ENCODE results near the gene RBM19.

The RBM19 gene

GRCh38 chr12:113874326-113874725 is 91.8 kb downstream of the RBM19 start:
- no peaks in the 10 kb centered on the region for H3K27me3 ChIP-seq (ENCODE audit: control insufficient read depth, insufficient read depth, low read length)
- no peak overlapping the region for H3K27ac ChIP-seq (ENCODE audit: low read depth, low read length)
- no peaks in the 10 kb centered on the region for H3K4me1 ChIP-seq (ENCODE audit: control insufficient read depth, insufficient read depth, low read length)
- no peak overlapping the region for H3K4me3 ChIP-seq (ENCODE audit: low read length)
- H3K9ac ChIP-seq (ENCODE audit: low read length), result no peak overlapping the region
- H3K36me3 ChIP-seq (ENCODE audit: control insufficient read depth, insufficient read depth, low read length), result peaks cover 6% of the 10 kb centered on the region

DNA sequence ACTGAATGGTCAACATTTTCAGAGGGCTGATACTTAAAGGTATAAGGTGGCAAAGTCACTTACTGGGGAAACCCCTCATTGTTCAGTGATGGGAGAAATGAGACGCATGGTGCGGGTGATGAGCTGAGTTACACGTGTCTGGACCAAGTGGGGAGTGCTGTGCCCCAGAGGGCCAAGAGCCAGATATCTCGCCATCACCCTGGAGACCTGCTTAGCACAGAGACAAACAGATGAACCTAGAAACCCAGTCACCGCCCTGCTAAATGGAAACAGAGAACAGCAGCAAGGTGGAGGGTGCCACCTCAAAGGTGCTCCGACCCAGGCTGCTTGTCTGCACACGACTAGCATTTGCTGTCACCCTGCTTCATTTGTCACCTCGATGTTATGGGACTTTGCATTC is 92.4 kb downstream of the RBM19 start:
- no peak overlapping the region for H3K4me3 ChIP-seq (ENCODE audit: low read length)
- no peak overlapping the region for H3K27ac ChIP-seq (ENCODE audit: low read depth, low read length)
- H3K27me3 ChIP-seq (ENCODE audit: control insufficient read depth, insufficient read depth, low read length), result no peaks in the 10 kb centered on the region
- no peaks in the 10 kb centered on the region for H3K4me1 ChIP-seq (ENCODE audit: control insufficient read depth, insufficient read depth, low read length)
- peaks cover 6% of the 10 kb centered on the region for H3K36me3 ChIP-seq (ENCODE audit: control insufficient read depth, insufficient read depth, low read length)
- H3K9ac ChIP-seq (ENCODE audit: low read length), result no peak overlapping the region

GRCh38 chr12:113870890-113871289 is 95.2 kb downstream of the RBM19 start:
- Histone ChIP-seq H3K27ac (ENCODE audit: low read depth, low read length) (no peak overlapping the region), H3K27me3 (ENCODE audit: control insufficient read depth, insufficient read depth, low read length) (no peaks in the 10 kb centered on the region), H3K9ac (ENCODE audit: low read length) (no peak overlapping the region), H3K36me3 (ENCODE audit: control insufficient read depth, insufficient read depth, low read length) (peaks cover 4% of the 10 kb centered on the region), H3K4me1 (ENCODE audit: control insufficient read depth, insufficient read depth, low read length) (no peaks in the 10 kb centered on the region), H3K4me3 (ENCODE audit: low read length) (no peak overlapping the region)

DNA sequence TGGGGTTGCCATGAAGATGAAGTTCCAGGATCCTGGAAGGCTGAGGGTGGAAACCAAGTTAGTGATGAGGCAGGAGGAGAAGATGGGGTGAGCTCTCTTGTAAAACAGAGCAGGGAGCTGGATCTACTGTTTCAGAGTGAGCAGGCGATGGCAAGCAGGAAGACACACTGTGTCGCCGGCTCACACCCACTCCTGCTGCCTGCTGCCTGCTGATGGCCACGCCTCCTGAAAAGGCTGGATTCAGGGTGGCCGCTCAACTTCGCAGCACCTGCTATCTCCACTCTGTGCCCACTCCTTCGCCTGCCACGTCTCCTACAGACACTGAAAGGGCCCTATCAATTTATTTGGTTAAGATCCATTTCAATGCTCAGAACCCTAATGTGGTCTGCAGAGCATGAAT is 96.1 kb downstream of the RBM19 start:
- H3K27me3 ChIP-seq (ENCODE audit: control insufficient read depth, insufficient read depth, low read length), result no peaks in the 10 kb centered on the region
- no peaks in the 10 kb centered on the region for H3K4me1 ChIP-seq (ENCODE audit: control insufficient read depth, insufficient read depth, low read length)
- H3K36me3 ChIP-seq (ENCODE audit: control insufficient read depth, insufficient read depth, low read length), result peaks cover 4% of the 10 kb centered on the region
- H3K27ac ChIP-seq (ENCODE audit: low read depth, low read length), result no peak overlapping the region
- no peak overlapping the region for H3K9ac ChIP-seq (ENCODE audit: low read length)
- no peak overlapping the region for H3K4me3 ChIP-seq (ENCODE audit: low read length)

- H3K27ac ChIP-seq (ENCODE audit: low read depth, low read length), result no peak overlapping the region
- no peaks in the 10 kb centered on the region for H3K27me3 ChIP-seq (ENCODE audit: control insufficient read depth, insufficient read depth, low read length)
- H3K9ac ChIP-seq (ENCODE audit: low read length), result no peak overlapping the region
- H3K4me1 ChIP-seq (ENCODE audit: control insufficient read depth, insufficient read depth, low read length), result no peaks in the 10 kb centered on the region
- H3K4me3 ChIP-seq (ENCODE audit: low read length), result no peak overlapping the region
- no peaks in the 10 kb centered on the region for H3K36me3 ChIP-seq (ENCODE audit: control insufficient read depth, insufficient read depth, low read length)
These were observed 97.8 kb downstream of the RBM19 start for GRCh38 chr12:113868365-113868764.

DNA sequence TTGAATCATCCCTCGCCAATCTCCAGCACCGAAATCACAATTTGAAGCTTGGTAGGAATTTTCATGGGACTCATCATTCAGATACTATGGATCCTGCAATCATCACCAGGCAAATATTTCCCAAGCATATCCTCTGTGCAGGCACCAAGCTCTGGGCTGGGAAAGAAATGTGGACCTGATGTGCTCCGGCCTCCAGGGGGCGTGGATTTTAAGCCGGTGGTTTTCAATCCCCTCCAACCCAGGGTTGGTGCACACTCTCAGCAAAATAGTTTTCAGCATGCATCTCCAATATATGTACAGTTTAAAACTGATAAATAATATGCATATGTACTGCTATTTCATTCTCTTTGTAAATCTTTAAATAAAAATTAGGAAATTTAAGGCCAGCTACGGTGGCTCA is 98.9 kb downstream of the RBM19 start:
- no peak overlapping the region for H3K9ac ChIP-seq (ENCODE audit: low read length)
- H3K4me3 ChIP-seq (ENCODE audit: low read length), result no peak overlapping the region
- no peaks in the 10 kb centered on the region for H3K4me1 ChIP-seq (ENCODE audit: control insufficient read depth, insufficient read depth, low read length)
- no peak overlapping the region for H3K27ac ChIP-seq (ENCODE audit: low read depth, low read length)
- no peaks in the 10 kb centered on the region for H3K36me3 ChIP-seq (ENCODE audit: control insufficient read depth, insufficient read depth, low read length)
- no peaks in the 10 kb centered on the region for H3K27me3 ChIP-seq (ENCODE audit: control insufficient read depth, insufficient read depth, low read length)

DNA sequence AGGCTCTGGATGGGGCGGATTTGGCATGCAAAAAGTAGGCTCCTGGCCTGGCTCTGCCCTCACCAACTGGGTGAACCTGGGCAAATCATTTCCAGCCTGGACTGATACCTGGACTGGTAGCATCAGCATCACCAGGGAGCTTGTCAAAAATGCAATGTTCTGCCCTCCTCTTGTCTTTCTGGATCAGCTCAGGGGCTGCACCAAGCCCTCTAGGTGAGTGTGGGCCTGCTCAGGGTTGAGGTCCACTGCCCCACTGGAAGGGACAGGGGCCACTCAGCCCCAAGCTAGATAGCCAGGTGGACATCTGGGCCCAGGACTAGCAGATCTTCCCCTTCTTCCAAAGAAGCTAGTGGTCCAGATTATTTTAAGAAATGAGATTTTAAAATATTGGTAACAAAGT is 99.6 kb downstream of the RBM19 start:
- no peaks in the 10 kb centered on the region for H3K27me3 ChIP-seq (ENCODE audit: control insufficient read depth, insufficient read depth, low read length)
- no peaks in the 10 kb centered on the region for H3K4me1 ChIP-seq (ENCODE audit: control insufficient read depth, insufficient read depth, low read length)
- no peak overlapping the region for H3K4me3 ChIP-seq (ENCODE audit: low read length)
- no peak overlapping the region for H3K9ac ChIP-seq (ENCODE audit: low read length)
- no peaks in the 10 kb centered on the region for H3K36me3 ChIP-seq (ENCODE audit: control insufficient read depth, insufficient read depth, low read length)
- no peak overlapping the region for H3K27ac ChIP-seq (ENCODE audit: low read depth, low read length)

- no peak overlapping the region for H3K4me3 ChIP-seq (ENCODE audit: low read length)
- no peaks in the 10 kb centered on the region for H3K27me3 ChIP-seq (ENCODE audit: control insufficient read depth, insufficient read depth, low read length)
- H3K4me1 ChIP-seq (ENCODE audit: control insufficient read depth, insufficient read depth, low read length), result no peaks in the 10 kb centered on the region
- H3K36me3 ChIP-seq (ENCODE audit: control insufficient read depth, insufficient read depth, low read length), result peaks cover under 1% of the 10 kb centered on the region
- no peak overlapping the region for H3K9ac ChIP-seq (ENCODE audit: low read length)
- no peak overlapping the region for H3K27ac ChIP-seq (ENCODE audit: low read depth, low read length)
These were observed 102.7 kb downstream of the RBM19 start for GRCh38 chr12:113863455-113863845.

- Histone ChIP-seq H3K36me3 (ENCODE audit: control insufficient read depth, insufficient read depth, low read length) (peaks cover 2% of the 10 kb centered on the region), H3K27me3 (ENCODE audit: control insufficient read depth, insufficient read depth, low read length) (no peaks in the 10 kb centered on the region), H3K27ac (ENCODE audit: low read depth, low read length) (no peak overlapping the region), H3K9ac (ENCODE audit: low read length) (no peak overlapping the region), H3K4me3 (ENCODE audit: low read length) (no peak overlapping the region), H3K4me1 (ENCODE audit: control insufficient read depth, insufficient read depth, low read length) (no peaks in the 10 kb centered on the region)
These were observed 103.3 kb downstream of the RBM19 start for GRCh38 chr12:113862590-113863454.

DNA sequence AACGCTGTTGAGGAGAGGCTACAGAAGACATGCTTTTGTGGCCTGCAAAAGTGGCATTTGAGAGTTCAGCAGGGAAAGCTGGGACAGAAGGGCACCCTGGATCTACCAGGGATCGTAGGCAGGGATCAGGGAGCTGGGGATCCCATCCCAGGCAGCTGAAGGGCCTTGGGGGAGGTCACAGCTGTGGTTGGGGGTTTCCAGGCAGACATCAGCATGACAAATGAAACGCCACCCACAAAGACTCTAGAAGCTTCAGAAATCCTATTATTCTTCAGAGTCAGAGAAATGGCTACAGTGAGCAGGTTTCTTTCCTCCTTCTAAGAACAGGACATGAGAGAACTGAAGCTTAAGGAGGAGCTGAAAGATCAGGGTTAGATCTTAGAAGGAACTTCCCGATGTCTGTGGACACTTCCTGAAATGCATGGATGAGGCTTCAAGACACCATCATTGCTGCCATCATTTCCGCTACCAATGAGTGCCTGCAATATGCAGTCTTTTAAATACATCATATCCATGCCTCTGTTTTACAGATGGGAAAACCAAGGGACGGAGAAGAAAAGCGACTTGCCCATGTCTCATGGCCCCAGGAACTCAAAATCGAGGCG is 104.3 kb downstream of the RBM19 start:
- Histone ChIP-seq H3K9ac (ENCODE audit: low read length) (no peak overlapping the region), H3K27ac (ENCODE audit: low read depth, low read length) (no peak overlapping the region), H3K4me1 (ENCODE audit: control insufficient read depth, insufficient read depth, low read length) (no peaks in the 10 kb centered on the region), H3K4me3 (ENCODE audit: low read length) (no peak overlapping the region), H3K27me3 (ENCODE audit: control insufficient read depth, insufficient read depth, low read length) (no peaks in the 10 kb centered on the region), H3K36me3 (ENCODE audit: control insufficient read depth, insufficient read depth, low read length) (peaks cover 2% of the 10 kb centered on the region)

DNA sequence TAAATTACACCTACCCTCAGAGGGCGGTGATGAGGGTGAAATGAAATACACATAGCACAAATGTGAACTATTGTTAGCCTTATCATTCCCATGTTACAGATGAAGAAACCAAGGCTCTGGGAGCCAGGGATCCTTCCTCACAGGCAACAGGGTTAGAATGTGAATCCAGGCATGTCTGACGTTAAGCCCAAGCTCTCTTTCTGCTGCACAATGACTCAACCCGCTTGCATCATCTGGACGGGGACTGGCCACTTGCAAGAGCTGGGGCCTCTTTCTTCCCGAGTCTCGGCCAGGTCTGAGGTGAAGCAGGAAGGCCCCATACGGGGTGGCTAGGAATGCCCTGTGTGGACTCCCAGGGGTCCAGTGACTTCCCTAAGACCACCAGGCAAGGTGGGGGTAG is 105.2 kb downstream of the RBM19 start:
- Histone ChIP-seq H3K4me1 (ENCODE audit: control insufficient read depth, insufficient read depth, low read length) (no peaks in the 10 kb centered on the region), H3K36me3 (ENCODE audit: control insufficient read depth, insufficient read depth, low read length) (peaks cover 2% of the 10 kb centered on the region), H3K9ac (ENCODE audit: low read length) (no peak overlapping the region), H3K27ac (ENCODE audit: low read depth, low read length) (no peak overlapping the region), H3K4me3 (ENCODE audit: low read length) (no peak overlapping the region), H3K27me3 (ENCODE audit: control insufficient read depth, insufficient read depth, low read length) (no peaks in the 10 kb centered on the region)

DNA sequence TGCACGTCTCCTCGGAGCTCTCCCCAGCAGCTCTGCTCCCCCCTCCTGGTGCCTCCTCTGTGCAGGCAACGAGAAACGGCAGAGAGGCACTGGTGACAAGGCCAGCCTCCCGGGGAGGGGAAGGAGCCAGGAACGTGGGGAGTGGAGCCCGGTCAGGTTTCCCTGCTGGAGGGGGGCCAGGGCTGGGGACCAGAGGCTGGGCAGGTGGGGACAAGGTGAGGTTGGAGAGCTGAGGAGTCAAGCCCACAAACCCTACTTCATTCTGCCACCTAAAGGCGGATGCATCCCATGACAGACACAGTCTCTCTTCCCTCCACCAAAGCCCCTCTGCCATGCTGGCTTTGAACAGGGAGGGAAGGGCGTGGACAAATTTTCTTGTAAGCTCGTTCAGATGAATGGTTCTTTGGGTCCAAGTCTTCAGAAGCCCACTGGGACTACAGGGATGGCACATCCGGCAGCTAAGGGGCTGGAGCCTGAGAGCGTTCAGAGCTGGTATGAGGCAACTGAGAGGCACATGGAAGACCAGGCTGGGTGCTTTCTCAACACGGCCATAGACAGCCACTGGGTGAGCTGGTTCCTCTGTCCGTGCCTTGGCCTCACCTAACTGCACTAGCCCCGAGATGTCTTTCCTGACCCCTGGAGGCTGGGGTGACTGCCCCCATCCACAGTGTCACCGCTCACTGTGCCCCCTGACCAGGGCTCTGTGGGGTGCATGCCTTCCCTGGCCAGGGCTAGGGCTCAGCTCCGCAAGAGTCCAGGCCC is 105.9 kb downstream of the RBM19 start:
- no peaks in the 10 kb centered on the region for H3K4me1 ChIP-seq (ENCODE audit: control insufficient read depth, insufficient read depth, low read length)
- no peak overlapping the region for H3K4me3 ChIP-seq (ENCODE audit: low read length)
- no peak overlapping the region for H3K9ac ChIP-seq (ENCODE audit: low read length)
- H3K27me3 ChIP-seq (ENCODE audit: control insufficient read depth, insufficient read depth, low read length), result no peaks in the 10 kb centered on the region
- H3K36me3 ChIP-seq (ENCODE audit: control insufficient read depth, insufficient read depth, low read length), result peaks cover 2% of the 10 kb centered on the region
- H3K27ac ChIP-seq (ENCODE audit: low read depth, low read length), result no peak overlapping the region
